ENCODE data around the gene FNDC5. TPM values are rescaled to one million over a fixed set of nuclear protein-coding genes. Genes with fewer than 3 reads are reported as not detected.
"Not testable (repeated sequence)": the region's sequence is repeated elsewhere in the genome, so short reads cannot be mapped to it uniquely, and the experiment has no call there.

FNDC5 gene
- 0.47 and 0.84 TPM in 2 replicates for total RNA-seq (2014; rRNA removed; shearing (Covaris generic))

DNA sequence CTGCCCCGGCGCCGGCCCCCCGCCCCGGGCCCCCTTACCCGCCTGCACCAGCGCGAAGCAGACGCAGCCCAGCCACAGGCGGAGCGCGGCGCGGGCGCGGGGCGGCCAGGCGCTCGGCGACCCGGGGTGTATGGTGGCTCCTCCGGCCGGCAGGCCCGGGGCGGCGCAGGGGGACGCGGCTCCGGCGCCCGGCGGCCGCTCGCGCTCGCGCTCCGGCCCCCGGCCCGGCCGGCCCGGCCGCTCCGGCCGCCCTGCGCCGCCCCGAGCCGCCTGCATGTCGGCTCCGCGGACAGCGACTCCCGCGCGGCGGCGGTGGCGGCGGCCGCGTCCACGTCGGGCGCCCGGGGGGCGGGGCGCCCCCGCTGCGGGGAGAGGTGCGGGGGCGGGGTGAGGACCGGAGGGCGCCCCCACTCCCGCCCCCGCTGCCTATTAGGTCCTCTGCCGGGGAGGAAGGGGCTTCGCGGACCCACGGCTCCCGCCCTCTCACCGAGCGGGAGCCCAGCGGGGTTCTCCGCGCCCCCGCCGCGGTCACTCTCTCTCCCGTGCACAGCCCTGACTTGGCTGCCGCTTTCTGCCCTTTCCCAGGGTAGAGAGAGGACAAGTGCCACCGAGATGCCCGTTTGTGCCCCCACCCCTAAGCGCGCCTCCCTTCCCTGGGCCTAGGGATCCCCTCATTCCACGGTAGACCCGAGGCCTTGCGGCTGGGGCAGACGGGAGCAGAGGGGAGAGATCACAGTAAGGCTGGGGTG lies at the start of gene FNDC5:
Gene FNDC5 (minus strand): TSS at position 298 of the 749 bp plus-strand sequence.
- peak within 1 kb of the TSS; percentile 34 for H3K4me3 ChIP-seq
- H3K27me3 ChIP-seq (replicated peaks) = peaks cover 12% of the 10 kb centered on the region
- no peak for DNase-seq (ENCODE audit: low read depth in 1 of 2, low spot score in 2 of 2)
- H3K36me3 ChIP-seq = no peaks in the 10 kb centered on the region
- no peak within 1 kb of the TSS for H3K27ac ChIP-seq
- peaks cover 10% of the 10 kb centered on the region for H3K4me1 ChIP-seq (replicated peaks)
- H3K9me3 ChIP-seq (replicated peaks) = no peaks in the 10 kb centered on the region

DNA sequence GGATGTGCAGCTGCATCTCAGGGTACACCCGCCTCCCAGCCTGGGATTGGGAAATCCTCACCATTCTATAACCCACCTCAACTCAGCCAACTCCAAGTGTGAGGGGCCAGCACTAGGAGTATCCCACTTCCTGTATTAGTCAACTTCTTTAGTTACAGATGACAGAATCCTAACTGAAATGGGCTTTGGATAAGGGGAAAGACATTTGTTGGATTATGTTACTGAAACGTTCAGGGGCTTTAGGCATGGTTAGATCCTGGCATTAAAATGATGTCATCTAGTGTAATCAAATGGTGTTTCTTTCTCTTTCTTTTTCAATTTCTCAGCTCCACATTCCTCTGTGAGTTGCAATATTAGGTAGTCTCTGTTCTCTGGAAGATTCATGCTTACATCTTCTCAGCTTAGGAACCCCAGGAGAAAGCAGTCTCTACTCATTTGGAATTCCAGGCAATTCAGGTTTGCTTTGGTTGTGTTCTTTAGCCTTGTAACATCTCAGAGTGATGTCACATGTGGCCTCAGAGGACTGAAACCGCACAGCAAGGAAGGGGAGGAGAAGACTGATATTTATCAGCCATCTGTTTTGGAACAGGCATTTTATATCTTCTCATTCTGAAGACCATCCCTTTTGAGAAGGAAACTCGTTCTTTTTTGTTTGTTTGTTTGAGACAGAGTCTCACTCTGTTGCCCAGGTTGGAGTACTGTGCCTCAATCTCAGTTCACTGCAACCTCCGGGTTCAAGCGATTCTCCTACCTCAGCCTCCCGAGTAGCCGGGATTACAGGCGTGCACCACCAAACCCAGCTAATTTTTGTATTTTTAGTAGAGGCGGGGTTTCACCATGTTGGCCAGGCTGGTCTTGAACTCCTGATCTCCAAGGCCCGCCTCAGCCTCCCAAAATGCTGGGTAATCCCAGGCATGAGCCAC lies 49.4 kb upstream of the FNDC5 start:
- H3K4me1 ChIP-seq (replicated peaks) = peaks cover 11% of the 10 kb centered on the region
- peak in 1 of 2 experiments; percentile 33 for DNase-seq (ENCODE audit: low read depth in 1 of 2, low spot score in 2 of 2)
- H3K36me3 ChIP-seq = no peaks in the 10 kb centered on the region
- H3K4me3 ChIP-seq = no peak overlapping the region
- no peaks in the 10 kb centered on the region for H3K9me3 ChIP-seq (replicated peaks)
- H3K27ac ChIP-seq = peak overlapping the region; percentile 49
- peaks cover 3% of the 10 kb centered on the region; the same call in 1 of the 2 replicates for H3K27me3 ChIP-seq (replicated peaks)

- no peaks in the 10 kb centered on the region for H3K36me3 ChIP-seq
- no peak overlapping the region for H3K4me3 ChIP-seq
- DNase-seq (ENCODE audit: low read depth in 1 of 2, low spot score in 2 of 2) = no peak
- peaks cover 11% of the 10 kb centered on the region for H3K4me1 ChIP-seq (replicated peaks)
- H3K9me3 ChIP-seq (replicated peaks) = no peaks in the 10 kb centered on the region
- peaks cover 3% of the 10 kb centered on the region; the same call in 1 of the 2 replicates for H3K27me3 ChIP-seq (replicated peaks)
- H3K27ac ChIP-seq = no peak overlapping the region
Observed at GRCh38 chr1:32918179-32918578, 47.5 kb upstream of the FNDC5 start.

- Histone ChIP-seq H3K36me3 (no peaks in the 10 kb centered on the region), H3K9me3 (replicated peaks) (no peaks in the 10 kb centered on the region), H3K4me3 (no peak overlapping the region), H3K4me1 (replicated peaks) (peaks cover 11% of the 10 kb centered on the region), H3K27me3 (replicated peaks) (peaks cover 3% of the 10 kb centered on the region; the same call in 1 of the 2 replicates), H3K27ac (no peak overlapping the region)
- no peak for DNase-seq (ENCODE audit: low read depth in 1 of 2, low spot score in 2 of 2)
Observed at GRCh38 chr1:32917521-32917920, 46.8 kb upstream of the FNDC5 start.

- Histone ChIP-seq H3K27me3 (replicated peaks) (peaks cover 3% of the 10 kb centered on the region; the same call in 1 of the 2 replicates), H3K36me3 (no peaks in the 10 kb centered on the region), H3K4me3 (no peak overlapping the region), H3K27ac (no peak overlapping the region), H3K4me1 (replicated peaks) (peaks cover 11% of the 10 kb centered on the region), H3K9me3 (replicated peaks) (no peaks in the 10 kb centered on the region)
- no peak for DNase-seq (ENCODE audit: low read depth in 1 of 2, low spot score in 2 of 2)
Observed at GRCh38 chr1:32915766-32916706, 45.3 kb upstream of the FNDC5 start.

- no peak overlapping the region for H3K27ac ChIP-seq
- H3K9me3 ChIP-seq (replicated peaks) = no peaks in the 10 kb centered on the region; the same call in 1 of the 2 replicates
- no peak for DNase-seq (ENCODE audit: low read depth in 1 of 2, low spot score in 2 of 2)
- H3K4me3 ChIP-seq = no peak overlapping the region
- 0 out of 2 replicates have a peak, but pooled peaks cover 4% of the 10 kb centered on the region for H3K27me3 ChIP-seq (replicated peaks)
- no peaks in the 10 kb centered on the region for H3K36me3 ChIP-seq
- H3K4me1 ChIP-seq (replicated peaks) = peaks cover 7% of the 10 kb centered on the region; the same call in 1 of the 2 replicates
Observed at GRCh38 chr1:32910319-32910718, 39.6 kb upstream of the FNDC5 start.

- no peak overlapping the region for H3K27ac ChIP-seq
- no peak for DNase-seq (ENCODE audit: low read depth in 1 of 2, low spot score in 2 of 2)
- H3K9me3 ChIP-seq (replicated peaks) = no peaks in the 10 kb centered on the region; the same call in 1 of the 2 replicates
- H3K27me3 ChIP-seq (replicated peaks) = 0 out of 2 replicates have a peak, but pooled peaks cover 4% of the 10 kb centered on the region
- H3K4me1 ChIP-seq (replicated peaks) = peaks cover 7% of the 10 kb centered on the region; the same call in 1 of the 2 replicates
- H3K4me3 ChIP-seq = no peak overlapping the region
- H3K36me3 ChIP-seq = no peaks in the 10 kb centered on the region
Observed at GRCh38 chr1:32907435-32907834, 36.7 kb upstream of the FNDC5 start.

DNA sequence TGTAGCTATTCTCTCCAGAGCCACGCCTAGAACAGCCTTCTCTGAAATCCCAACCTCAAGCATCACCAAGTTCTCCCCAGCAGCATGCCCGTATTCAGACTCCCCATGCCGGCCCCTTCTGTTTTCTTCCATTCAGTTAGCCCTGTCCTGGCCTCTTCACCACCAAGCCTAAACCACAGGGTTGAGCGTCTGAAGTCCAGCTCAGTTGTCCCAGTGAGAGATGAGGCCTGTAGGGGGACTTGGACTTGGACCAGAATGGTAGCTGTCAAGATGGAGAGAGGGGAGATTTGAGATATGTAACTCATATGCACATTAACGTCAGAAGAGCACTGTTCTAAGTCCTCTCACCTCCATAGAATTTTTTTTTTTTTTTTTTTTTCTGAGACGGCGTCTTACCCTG lies 35.9 kb upstream of the FNDC5 start:
- H3K27ac ChIP-seq = no peak overlapping the region
- H3K4me1 ChIP-seq (replicated peaks) = peaks cover 8% of the 10 kb centered on the region
- no peak for DNase-seq (ENCODE audit: low read depth in 1 of 2, low spot score in 2 of 2)
- H3K4me3 ChIP-seq = no peak overlapping the region
- 0 out of 2 replicates have a peak, but pooled peaks cover 4% of the 10 kb centered on the region for H3K27me3 ChIP-seq (replicated peaks)
- no peaks in the 10 kb centered on the region; the same call in 1 of the 2 replicates for H3K9me3 ChIP-seq (replicated peaks)
- H3K36me3 ChIP-seq = no peaks in the 10 kb centered on the region

- H3K9me3 ChIP-seq (replicated peaks); H3K27ac ChIP-seq; H3K27me3 ChIP-seq (replicated peaks); H3K36me3 ChIP-seq; H3K4me3 ChIP-seq; DNase-seq (ENCODE audit: low read depth in 1 of 2, low spot score in 2 of 2): not testable (repeated sequence)
- peaks cover 17% of the 10 kb centered on the region for H3K4me1 ChIP-seq (replicated peaks)
Observed at GRCh38 chr1:32905588-32905987, 34.9 kb upstream of the FNDC5 start.

DNA sequence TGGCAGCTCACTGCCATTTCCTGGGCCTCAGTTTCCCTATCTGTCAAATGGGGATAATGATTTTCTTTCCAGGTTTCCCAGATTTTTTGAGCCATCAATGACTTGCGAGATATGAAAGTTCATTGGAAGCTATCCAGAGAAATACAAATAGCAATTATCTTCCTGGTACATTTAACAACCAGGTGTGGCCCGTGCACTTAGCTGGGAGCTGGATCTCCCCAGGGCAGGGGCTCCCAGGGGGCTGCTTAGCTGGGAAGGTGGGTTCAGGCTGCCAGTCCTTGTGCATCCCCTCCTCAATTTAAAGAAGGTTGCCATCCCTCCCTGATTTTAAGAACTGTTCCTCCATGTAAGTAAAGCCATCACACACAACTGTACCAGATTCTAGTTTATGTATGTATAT lies 34.1 kb upstream of the FNDC5 start:
- H3K4me3 ChIP-seq = no peak overlapping the region
- no peaks in the 10 kb centered on the region; the same call in 1 of the 2 replicates for H3K9me3 ChIP-seq (replicated peaks)
- peaks cover 3% of the 10 kb centered on the region; the same call in 1 of the 2 replicates for H3K36me3 ChIP-seq
- DNase-seq (ENCODE audit: low read depth in 1 of 2, low spot score in 2 of 2) = no peak
- H3K27me3 ChIP-seq (replicated peaks) = 0 out of 2 replicates have a peak, but pooled peaks cover 7% of the 10 kb centered on the region
- H3K4me1 ChIP-seq (replicated peaks) = peaks cover 20% of the 10 kb centered on the region
- H3K27ac ChIP-seq = no peak overlapping the region

- Histone ChIP-seq H3K4me1 (replicated peaks) (peaks cover 20% of the 10 kb centered on the region), H3K36me3 (peaks cover 3% of the 10 kb centered on the region; the same call in 1 of the 2 replicates), H3K27me3 (replicated peaks) (0 out of 2 replicates have a peak, but pooled peaks cover 7% of the 10 kb centered on the region), H3K9me3 (replicated peaks) (no peaks in the 10 kb centered on the region; the same call in 1 of the 2 replicates), H3K27ac (no peak overlapping the region), H3K4me3 (no peak overlapping the region)
- no peak for DNase-seq (ENCODE audit: low read depth in 1 of 2, low spot score in 2 of 2)
Observed at GRCh38 chr1:32903991-32904785, 33.5 kb upstream of the FNDC5 start.

DNA sequence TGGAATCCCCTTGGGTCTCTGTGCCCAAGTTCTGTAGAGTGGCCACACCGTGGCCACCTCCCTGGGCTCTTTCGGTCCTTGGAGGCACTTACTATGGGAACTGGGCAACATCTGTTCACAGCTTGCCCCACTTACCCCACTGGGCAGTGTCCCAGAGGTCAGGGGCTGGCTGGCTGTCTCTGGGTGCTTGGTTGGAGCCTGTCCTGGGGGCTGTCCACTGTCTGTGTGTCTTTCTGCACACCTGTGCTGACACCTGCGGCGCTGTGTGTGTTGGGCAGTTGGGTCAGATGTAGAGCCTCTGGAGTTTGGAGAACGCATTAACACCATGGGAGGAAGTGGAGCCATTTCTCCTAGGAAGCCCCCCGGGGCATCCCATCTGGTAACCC lies 31.8 kb upstream of the FNDC5 start:
- H3K4me1 ChIP-seq (replicated peaks) = peaks cover 15% of the 10 kb centered on the region
- H3K9me3 ChIP-seq (replicated peaks) = no peaks in the 10 kb centered on the region; the same call in 1 of the 2 replicates
- 0 out of 2 replicates have a peak, but pooled peaks cover 3% of the 10 kb centered on the region for H3K27me3 ChIP-seq (replicated peaks)
- no peak overlapping the region for H3K4me3 ChIP-seq
- peaks cover 3% of the 10 kb centered on the region; the same call in 1 of the 2 replicates for H3K36me3 ChIP-seq
- no peak for DNase-seq (ENCODE audit: low read depth in 1 of 2, low spot score in 2 of 2)
- H3K27ac ChIP-seq = no peak overlapping the region
